Liver (tissue), 3 donors: ENCODE measurements around the gene TFR2.

Source experiments
- CTCF ChIP-seq: fragments of 150-350 bp; IDR thresholded peaks from 2 replicates; pipeline ENCODE4 v1.5.1; 2017; ENCODE audit warnings: improper control_type of control experiment, low read depth, low read length; ENCODE audit not compliant: missing input control
- GABPA ChIP-seq, 2 donors: IDR thresholded peaks in 1 of 2; conservative IDR thresholded peaks in 1 of 2; 2 replicates each; pipeline ENCODE4 v1.6.1; 2016; ENCODE audit warnings: antibody characterized with exemption in 2 of 2, mild to moderate bottlenecking in 1 of 2, moderate library complexity in 1 of 2
- NR2F2 ChIP-seq: IDR thresholded peaks from 2 replicates; pipeline ENCODE4 v1.6.1; 2016; ENCODE audit warnings: antibody characterized with exemption
- donor health status: healthy.
- donor health status: healthy.

- TF ChIP-seq NR2F2 (no peak), GABPA (IDR thresholded peaks at IDR 0.05 in 1 of 2, conservative IDR thresholded peaks at IDR 0.05 in 1 of 2) (no peak), CTCF (no peak)
Observed at GRCh38 chr7:100602889-100603725, 38.2 kb downstream of the TFR2 start.
